Mesodermal cell (in vitro differentiated cells): ENCODE data around the gene TRMT1.
A peak's percentile ranks its signal among the peaks of the same experiment; 100 is the strongest.

Source experiments
- H3K27ac ChIP-seq: 2 replicates; pipeline ENCODE4 v1.7.0; 2013; ENCODE audit warnings: mild to moderate bottlenecking, low read depth, low read length, moderate library complexity; ENCODE audit not compliant: severe bottlenecking
- H3K36me3 ChIP-seq: 2 replicates; pipeline ENCODE4 v1.7.1; 2013; ENCODE audit warnings: mild to moderate bottlenecking, low read length, moderate library complexity; ENCODE audit not compliant: control insufficient read depth, insufficient read depth
- H3K4me1 ChIP-seq: one replicate; pipeline ENCODE4 v1.7.1; 2013; ENCODE audit warnings: mild to moderate bottlenecking, low read length; ENCODE audit not compliant: insufficient read depth, control insufficient read depth, poor library complexity, severe bottlenecking
- H3K4me3 ChIP-seq: 2 replicates; pipeline ENCODE4 v1.7.0; 2013; ENCODE audit warnings: low read length, control low read depth, mild to moderate bottlenecking; ENCODE audit not compliant: insufficient read depth, poor library complexity, severe bottlenecking; ENCODE audit errors: extremely low read depth
- H3K9me3 ChIP-seq: 2 replicates; pipeline ENCODE4 v1.7.1; 2013; ENCODE audit warnings: mild to moderate bottlenecking, low read length, moderate library complexity; ENCODE audit not compliant: control insufficient read depth
- WGBS, 2 experiments: methylation state at CpG; one replicate each; pipeline ENCODE4 v1.1.5; 2013; ENCODE audit warnings: missing lambda C conversion rate in 2 of 2; ENCODE audit not compliant: insufficient coverage in 2 of 2; 5-methylcytosine and 5-hydroxymethylcytosine counted together

Gene TRMT1

GRCh38 chr19:13099073-13099999 is 17.2 kb downstream of the TRMT1 start:
- no peak overlapping the region for H3K27ac ChIP-seq
- 21 to 25% methylated on average over 68 to 70 of the region's 77 CpGs for WGBS, 2 experiments
- no peak overlapping the region for H3K4me3 ChIP-seq
- H3K36me3 ChIP-seq = peaks cover 4% of the 10 kb centered on the region
- H3K9me3 ChIP-seq = no peaks in the 10 kb centered on the region
- H3K4me1 ChIP-seq = peaks cover 27% of the 10 kb centered on the region

GRCh38 chr19:13098277-13099072 is 18.1 kb downstream of the TRMT1 start:
- Histone ChIP-seq H3K9me3 (no peaks in the 10 kb centered on the region), H3K36me3 (no peaks in the 10 kb centered on the region), H3K27ac (no peak overlapping the region), H3K4me3 (no peak overlapping the region), H3K4me1 (peaks cover 30% of the 10 kb centered on the region)
- WGBS, 2 experiments = 9 to 10% methylated on average over 28 to 35 of the region's 58 CpGs

GRCh38 chr19:13097463-13098258 is 18.9 kb downstream of the TRMT1 start:
- WGBS, 2 experiments = 2 to 3% methylated on average over 14 to 34 of the region's 69 CpGs
- no peaks in the 10 kb centered on the region for H3K9me3 ChIP-seq

GRCh38 chr19:13097033-13097462 is 19.5 kb downstream of the TRMT1 start:
- Histone ChIP-seq H3K27ac (no peak overlapping the region), H3K4me1 (peaks cover 18% of the 10 kb centered on the region), H3K4me3 (peak overlapping the region; percentile 14), H3K36me3 (no peaks in the 10 kb centered on the region), H3K9me3 (no peaks in the 10 kb centered on the region)
- WGBS, 2 experiments = 4 to 5% methylated on average over 8 of the region's 20 CpGs

More at GRCh38 chr19:13097463-13098258, 18.9 kb downstream of the TRMT1 start:
- no peaks in the 10 kb centered on the region for H3K36me3 ChIP-seq
- peak overlapping the region; percentile 16 for H3K4me3 ChIP-seq
- no peak overlapping the region for H3K27ac ChIP-seq
- H3K4me1 ChIP-seq = peaks cover 22% of the 10 kb centered on the region

- no peaks in the 10 kb centered on the region for H3K36me3 ChIP-seq
- peaks cover 20% of the 10 kb centered on the region for H3K4me1 ChIP-seq
- H3K4me3 ChIP-seq = peak overlapping the region; percentile 24
- WGBS, 2 experiments = 1 to 2% methylated on average over 27 to 34 of the region's 44 CpGs
- H3K9me3 ChIP-seq = no peaks in the 10 kb centered on the region
- H3K27ac ChIP-seq = no peak overlapping the region
These were observed 20.3 kb downstream of the TRMT1 start for GRCh38 chr19:13095934-13096927.

- no peaks in the 10 kb centered on the region for H3K9me3 ChIP-seq
- no peaks in the 10 kb centered on the region for H3K36me3 ChIP-seq
- 1 to 3% methylated on average over 18 to 25 of the region's 25 CpGs for WGBS, 2 experiments
- no peak overlapping the region for H3K27ac ChIP-seq
- H3K4me1 ChIP-seq = peaks cover 17% of the 10 kb centered on the region
- peak overlapping the region; percentile 24 for H3K4me3 ChIP-seq
These were observed 21.2 kb downstream of the TRMT1 start for GRCh38 chr19:13095393-13095784.

- no peak overlapping the region for H3K27ac ChIP-seq
- H3K36me3 ChIP-seq = no peaks in the 10 kb centered on the region
- H3K4me1 ChIP-seq = peaks cover 17% of the 10 kb centered on the region
- WGBS, 2 experiments = 6% methylated on average over 6 to 12 of the region's 16 CpGs
- peak overlapping the region; percentile 24 for H3K4me3 ChIP-seq
- H3K9me3 ChIP-seq = no peaks in the 10 kb centered on the region
These were observed 21.7 kb downstream of the TRMT1 start for GRCh38 chr19:13094771-13095392.

GRCh38 chr19:13094106-13094504 is 22.4 kb downstream of the TRMT1 start:
- H3K27ac ChIP-seq = no peak overlapping the region
- no peak overlapping the region for H3K4me3 ChIP-seq
- WGBS, 2 experiments = 34 to 36% methylated on average over 5 of the region's 5 CpGs
- H3K36me3 ChIP-seq = no peaks in the 10 kb centered on the region
- peaks cover 17% of the 10 kb centered on the region for H3K4me1 ChIP-seq
- no peaks in the 10 kb centered on the region for H3K9me3 ChIP-seq

GRCh38 chr19:13093407-13094105 is 23.0 kb downstream of the TRMT1 start:
- Histone ChIP-seq H3K4me3 (no peak overlapping the region), H3K4me1 (peaks cover 17% of the 10 kb centered on the region), H3K9me3 (no peaks in the 10 kb centered on the region), H3K36me3 (no peaks in the 10 kb centered on the region), H3K27ac (no peak overlapping the region)
- WGBS, 2 experiments = 40 to 44% methylated on average over 11 of the region's 12 CpGs
